SU-DHL-6 (cell line): ENCODE measurements around the gene RNF144A.

Source experiments
- EZH2phosphoT487 ChIP-seq: fragments of 200-600 bp; sonication (generic), shearing (Covaris generic); conservative IDR thresholded peaks from 2 replicates; pipeline ENCODE4 v1.6.1; 2018; ENCODE audit warnings: mild to moderate bottlenecking, antibody characterized with exemption, low read length, moderate library complexity, mixed read lengths
- TF ChIP-seq, protein P1 (sequence below): fragments of 200-600 bp; sonication (generic); IDR thresholded peaks from one replicate; pipeline ENCODE4 v1.5.1; 2017; ENCODE audit warnings: antibody characterized with exemption, mild to moderate bottlenecking, low read length, moderate library complexity; ENCODE audit not compliant: insufficient read depth, poor library complexity, severe bottlenecking

DNA sequence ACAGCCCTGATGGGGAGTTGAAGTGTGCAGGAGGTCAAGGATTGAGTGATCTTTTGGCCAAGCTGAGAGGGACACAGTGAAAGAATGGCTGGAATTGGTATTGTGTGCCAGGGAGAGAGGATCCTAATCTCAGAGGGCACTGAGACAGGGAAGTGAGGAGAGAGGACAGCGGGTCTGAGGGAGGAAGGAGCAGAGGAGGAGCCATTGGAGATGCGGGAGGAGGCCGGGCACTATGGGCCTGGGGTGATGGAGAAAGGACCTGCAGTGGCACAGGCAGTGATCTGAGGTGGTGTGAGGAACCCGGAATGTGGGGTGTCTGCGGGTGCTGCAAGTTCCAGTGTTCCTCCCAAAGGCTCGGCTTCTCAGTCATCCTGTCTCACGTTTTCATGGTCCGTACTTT, 26.8 kb downstream of the RNF144A start:
- TF ChIP-seq, protein P1, sequence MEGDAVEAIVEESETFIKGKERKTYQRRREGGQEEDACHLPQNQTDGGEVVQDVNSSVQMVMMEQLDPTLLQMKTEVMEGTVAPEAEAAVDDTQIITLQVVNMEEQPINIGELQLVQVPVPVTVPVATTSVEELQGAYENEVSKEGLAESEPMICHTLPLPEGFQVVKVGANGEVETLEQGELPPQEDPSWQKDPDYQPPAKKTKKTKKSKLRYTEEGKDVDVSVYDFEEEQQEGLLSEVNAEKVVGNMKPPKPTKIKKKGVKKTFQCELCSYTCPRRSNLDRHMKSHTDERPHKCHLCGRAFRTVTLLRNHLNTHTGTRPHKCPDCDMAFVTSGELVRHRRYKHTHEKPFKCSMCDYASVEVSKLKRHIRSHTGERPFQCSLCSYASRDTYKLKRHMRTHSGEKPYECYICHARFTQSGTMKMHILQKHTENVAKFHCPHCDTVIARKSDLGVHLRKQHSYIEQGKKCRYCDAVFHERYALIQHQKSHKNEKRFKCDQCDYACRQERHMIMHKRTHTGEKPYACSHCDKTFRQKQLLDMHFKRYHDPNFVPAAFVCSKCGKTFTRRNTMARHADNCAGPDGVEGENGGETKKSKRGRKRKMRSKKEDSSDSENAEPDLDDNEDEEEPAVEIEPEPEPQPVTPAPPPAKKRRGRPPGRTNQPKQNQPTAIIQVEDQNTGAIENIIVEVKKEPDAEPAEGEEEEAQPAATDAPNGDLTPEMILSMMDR = no peak
- TF ChIP-seq EZH2phosphoT487 = no peak
